Lung (tissue), 12 donors: ENCODE results near the gene SCARF2. TPM values are rescaled to one million over a fixed set of nuclear protein-coding genes. Genes with fewer than 3 reads are reported as not detected.

ENCODE experiments used
- ATAC-seq: fragments of 200-7000 bp; cut with Tn5 transposase; one replicate; pipeline ENCODE4 v1.9.1; 2020; ENCODE audit warnings: moderate number of reproducible peaks; ENCODE audit not compliant: insufficient read depth, low FRiP score
- DNase-seq, 3 donors: peaks; one replicate each; pipeline ENCODE4 v3.0.0-alpha.2; 2013 to 2017
- H3K27ac ChIP-seq, 2 donors: one replicate each; pipeline ENCODE4 v1.5.1; 2013; ENCODE audit warnings: mild to moderate bottlenecking in 2 of 2, moderate library complexity in 2 of 2, control low read depth in 1 of 2, inconsistent platforms in 1 of 2, low read depth in 1 of 2, low read length in 1 of 2
- H3K27me3 ChIP-seq, 3 donors: one replicate each; pipeline ENCODE4 v1.5.1; 2013; ENCODE audit warnings: low read length in 2 of 3; ENCODE audit not compliant: control insufficient read depth in 3 of 3, insufficient read depth in 3 of 3
- H3K36me3 ChIP-seq, 4 donors: one replicate each; pipeline ENCODE4 v1.5.1; 2013; ENCODE audit warnings: low read length in 4 of 4, mild to moderate bottlenecking in 1 of 4, moderate library complexity in 1 of 4; ENCODE audit not compliant: control insufficient read depth in 4 of 4, insufficient read depth in 4 of 4
- H3K4me1 ChIP-seq, 5 donors: one replicate each; pipeline ENCODE4 v1.5.1; 2013; ENCODE audit warnings: low read length in 5 of 5, mild to moderate bottlenecking in 2 of 5, moderate library complexity in 1 of 5; ENCODE audit not compliant: control insufficient read depth in 5 of 5, insufficient read depth in 5 of 5
- H3K4me3 ChIP-seq: one replicate; pipeline ENCODE4 v1.5.1; 2013; ENCODE audit warnings: mild to moderate bottlenecking, control low read depth, moderate library complexity
- H3K9ac ChIP-seq, 2 donors: one replicate each; pipeline ENCODE4 v1.5.1; 2013; ENCODE audit warnings: low read length in 2 of 2, control low read depth in 1 of 2; ENCODE audit not compliant: insufficient read depth in 1 of 2
- H3K9me3 ChIP-seq, 4 donors: one replicate each; pipeline ENCODE4 v1.5.1; 2013; ENCODE audit warnings: low read length in 3 of 4, mild to moderate bottlenecking in 1 of 4, moderate library complexity in 1 of 4; ENCODE audit not compliant: control insufficient read depth in 4 of 4, insufficient read depth in 3 of 4
- CTCF ChIP-seq: IDR thresholded peaks from 2 replicates; pipeline ENCODE4 v1.5.1; 2012; ENCODE audit warnings: mild to moderate bottlenecking; ENCODE audit errors: control extremely low read depth, extremely low read depth
- WGBS, 2 donors: extraction: QIAGEN DNeasy Blood & Tissue Kit; methylation state at CpG; one replicate each; pipeline ENCODE4 v1.1.7; 2013; 5-methylcytosine and 5-hydroxymethylcytosine counted together
- polyA plus RNA-seq, 2 donors: library from polyadenylated mRNA; stranded (reverse); fragments of 200-250 nt; gene quantifications; one replicate each; pipeline ENCODE4 v1.2.1, GENCODE V29; 2013
- total RNA-seq, 2 donors: library from RNA; depleted of rRNA in 1 of 2; stranded (reverse); fragments of >200 nt in 1 of 2; gene quantifications; one replicate each; pipeline ENCODE4 v1.2.1, GENCODE V29; 2014 to 2021
- donor health status: control.
- donor health status: control.
- donor health status: Bipolar disorder and iron deficiency.
- donor health status: healthy.
- donor health status: DM: yes; HTN: yes; CAD: no.

Gene SCARF2
- total and polyA plus RNA-seq, 4 donors, result 4.7 to 32.9 (median 16.4) TPM

GRCh38 chr22:20406686-20407408 lies 30.8 kb downstream of the SCARF2 start:
- no peak for TF ChIP-seq CTCF
- DNase-seq (no peak), ATAC-seq (no peak)
- H3K9ac ChIP-seq, result no peak overlapping the region
- H3K4me3 ChIP-seq, result no peak overlapping the region
- 95 to 97% methylated on average over 13 of the region's 13 CpGs for WGBS, 2 donors
- no peaks in the 10 kb centered on the region for H3K27me3 ChIP-seq
- no peaks in the 10 kb centered on the region for H3K9me3 ChIP-seq
- H3K36me3 ChIP-seq, result peaks cover 0 to 31% (median 11%) of the 10 kb centered on the region in 4 donors
- H3K4me1 ChIP-seq, result peaks cover 0 to 2% (median 0%) of the 10 kb centered on the region in 5 donors
- H3K27ac ChIP-seq, result no peak overlapping the region

GRCh38 chr22:20405931-20406685 lies 31.5 kb downstream of the SCARF2 start:
- Histone ChIP-seq H3K9ac (no peak overlapping the region), H3K27me3 (no peaks in the 10 kb centered on the region), H3K27ac (no peak overlapping the region), H3K4me1 (peaks cover 0 to 2% (median 0%) of the 10 kb centered on the region in 5 donors), H3K9me3 (no peaks in the 10 kb centered on the region), H3K36me3 (peaks cover 0 to 36% (median 13%) of the 10 kb centered on the region in 4 donors), H3K4me3 (no peak overlapping the region)
- TF ChIP-seq CTCF, result no peak
- ATAC-seq, result no peak
- no peak for DNase-seq
- 95 to 96% methylated on average over 62 of the region's 62 CpGs for WGBS, 2 donors

- Histone ChIP-seq H3K9me3 (no peaks in the 10 kb centered on the region), H3K36me3 (peaks cover 0 to 37% (median 14%) of the 10 kb centered on the region in 4 donors), H3K9ac (no peak overlapping the region), H3K27ac (no peak overlapping the region), H3K4me1 (peaks cover 0 to 2% (median 0%) of the 10 kb centered on the region in 5 donors), H3K27me3 (no peaks in the 10 kb centered on the region), H3K4me3 (no peak overlapping the region)
- TF ChIP-seq CTCF, result no peak
- WGBS, 2 donors, result 98% methylated on average over 43 to 45 of the region's 45 CpGs
- no peak for ATAC-seq
- DNase-seq, result no peak
These were observed 32.2 kb downstream of the SCARF2 start for GRCh38 chr22:20405291-20405930.
